Lower lobe of right lung (tissue), 2 donors: ENCODE measurements around the gene PGPEP1. TPM values are rescaled to one million over a fixed set of nuclear protein-coding genes. Genes with fewer than 3 reads are reported as not detected.
A peak's percentile ranks its signal among the peaks of the same experiment; 100 is the strongest.

Source experiments
- ATAC-seq, 2 donors: fragments of 200-7000 bp; cut with Tn5 transposase; one replicate each; pipeline ENCODE4 v1.9.1; 2020 to 2022; ENCODE audit warnings: mild to moderate bottlenecking in 2 of 2, moderate library complexity in 2 of 2
- DNase-seq: peaks from one replicate; pipeline ENCODE4 v3.0.0-alpha.2; 2020
- H3K27ac ChIP-seq: fragments of 200-600 bp; one replicate; pipeline ENCODE4 v1.8.0; 2022
- H3K27me3 ChIP-seq: fragments of 200-600 bp; one replicate; pipeline ENCODE4 v1.8.0; 2022; ENCODE audit warnings: low read depth
- H3K36me3 ChIP-seq: fragments of 200-600 bp; one replicate; pipeline ENCODE4 v1.8.0; 2022; ENCODE audit warnings: mild to moderate bottlenecking
- H3K4me1 ChIP-seq: fragments of 200-600 bp; one replicate; pipeline ENCODE4 v1.8.0; 2022
- H3K4me3 ChIP-seq: fragments of 200-600 bp; one replicate; pipeline ENCODE4 v1.8.0; 2022; ENCODE audit warnings: mild to moderate bottlenecking
- H3K9me3 ChIP-seq: fragments of 200-600 bp; one replicate; pipeline ENCODE4 v1.8.0; 2022
- CTCF ChIP-seq: fragments of 200-600 bp; IDR thresholded peaks from one replicate; pipeline ENCODE4 v1.8.0; 2022; ENCODE audit warnings: antibody characterized with exemption, mild to moderate bottlenecking
- intact Hi-C: fragments of 100-400 bp; cut with DNase I; formaldehyde crosslinking; loops from one replicate; pipeline ENCODE4 v1.11.0; 2022
- total RNA-seq: library from RNA; stranded (reverse); fragmentation: NEBNext Ultra II Directional; extraction: Animal tissue kit (Norgen Biotek cat#: 25700); gene quantifications from one replicate; pipeline ENCODE4 v1.2.1, GENCODE V29; 2021
- donor health status: DM: no; HTN: yes; CAD: no; lungs with severe emphysema.

Gene PGPEP1
- total RNA-seq, 1 donor from 2014 or later: 40.9 TPM

- Histone ChIP-seq H3K9me3 (no peaks in the 10 kb centered on the region), H3K27ac (peak overlapping the region; percentile 65), H3K4me3 (peak overlapping the region; percentile 38), H3K27me3 (peaks cover 13% of the 10 kb centered on the region), H3K36me3 (peaks cover 7% of the 10 kb centered on the region), H3K4me1 (peaks cover 39% of the 10 kb centered on the region)
- ATAC-seq (peak; percentile 69 to 70), DNase-seq (peak; percentile 82)
- intact Hi-C loops: loop anchor here (10.0 kb wide), 1 partner anchor 48 kb away; the partner anchor contains the start of gene PGPEP1
- TF ChIP-seq CTCF: no peak
These were observed 52.0 kb downstream of the PGPEP1 start for GRCh38 chr19:18392417-18392816.

- no peaks in the 10 kb centered on the region for H3K9me3 ChIP-seq
- ATAC-seq: peak in 1 of 2 donors; percentile 34
- intact Hi-C loops: loop anchor here (10.0 kb wide), 1 partner anchor 48 kb away; the partner anchor contains the start of gene PGPEP1
- TF ChIP-seq CTCF: no peak
- peak overlapping the region; percentile 65 for H3K27ac ChIP-seq
- no peak for DNase-seq
- peaks cover 39% of the 10 kb centered on the region for H3K4me1 ChIP-seq
- H3K27me3 ChIP-seq: peaks cover 18% of the 10 kb centered on the region
- peaks cover 7% of the 10 kb centered on the region for H3K36me3 ChIP-seq
- H3K4me3 ChIP-seq: peak overlapping the region; percentile 38
These were observed 52.5 kb downstream of the PGPEP1 start for GRCh38 chr19:18392926-18393325.

GRCh38 chr19:18393836-18394235, 53.4 kb downstream of the PGPEP1 start:
- TF ChIP-seq CTCF: no peak
- Histone ChIP-seq H3K4me3 (peak overlapping the region; percentile 38), H3K36me3 (peaks cover 7% of the 10 kb centered on the region), H3K27ac (peak overlapping the region; percentile 18), H3K27me3 (peaks cover 19% of the 10 kb centered on the region), H3K9me3 (no peaks in the 10 kb centered on the region), H3K4me1 (peaks cover 39% of the 10 kb centered on the region)
- ATAC-seq (peak; percentile 36 to 45), DNase-seq (peak; percentile 78)
- intact Hi-C loops: loop anchor here (10.0 kb wide), 1 partner anchor 49 kb away; the partner anchor contains the start of gene PGPEP1

GRCh38 chr19:18396471-18397241, 56.3 kb downstream of the PGPEP1 start:
- Histone ChIP-seq H3K9me3 (no peaks in the 10 kb centered on the region), H3K4me3 (peak overlapping the region; percentile 53), H3K27me3 (peaks cover 19% of the 10 kb centered on the region), H3K27ac (peak overlapping the region; percentile 41), H3K36me3 (no peaks in the 10 kb centered on the region), H3K4me1 (peaks cover 34% of the 10 kb centered on the region)
- intact Hi-C loops: loop anchor here (10.0 kb wide), 1 partner anchor 52 kb away; the partner anchor contains the start of gene PGPEP1
- no peak for TF ChIP-seq CTCF
- no peak for ATAC-seq
- DNase-seq: no peak

- peaks cover 19% of the 10 kb centered on the region for H3K27me3 ChIP-seq
- DNase-seq (peak; percentile 81), ATAC-seq (peak; percentile 67 to 79)
- no peak for TF ChIP-seq CTCF
- intact Hi-C loops: loop anchor here (10.0 kb wide), 1 partner anchor 53 kb away; the partner anchor contains the start of gene PGPEP1
- no peaks in the 10 kb centered on the region for H3K9me3 ChIP-seq
- H3K4me3 ChIP-seq: peak within 1 kb of the TSS; percentile 53
- H3K36me3 ChIP-seq: no peaks in the 10 kb centered on the region
- H3K4me1 ChIP-seq: peaks cover 32% of the 10 kb centered on the region
- H3K27ac ChIP-seq: peak within 1 kb of the TSS; percentile 41
These were observed 57.1 kb downstream of the PGPEP1 start, which contains the start of gene LRRC25 for GRCh38 chr19:18397242-18398202. Gene LRRC25, minus strand, starts transcription at chr19:18397622. Its CDS starts 659 bp downstream, at chr19:18396963.
